ENCODE measurements around the gene CLASP1.

- TF ChIP-seq, protein P1, sequence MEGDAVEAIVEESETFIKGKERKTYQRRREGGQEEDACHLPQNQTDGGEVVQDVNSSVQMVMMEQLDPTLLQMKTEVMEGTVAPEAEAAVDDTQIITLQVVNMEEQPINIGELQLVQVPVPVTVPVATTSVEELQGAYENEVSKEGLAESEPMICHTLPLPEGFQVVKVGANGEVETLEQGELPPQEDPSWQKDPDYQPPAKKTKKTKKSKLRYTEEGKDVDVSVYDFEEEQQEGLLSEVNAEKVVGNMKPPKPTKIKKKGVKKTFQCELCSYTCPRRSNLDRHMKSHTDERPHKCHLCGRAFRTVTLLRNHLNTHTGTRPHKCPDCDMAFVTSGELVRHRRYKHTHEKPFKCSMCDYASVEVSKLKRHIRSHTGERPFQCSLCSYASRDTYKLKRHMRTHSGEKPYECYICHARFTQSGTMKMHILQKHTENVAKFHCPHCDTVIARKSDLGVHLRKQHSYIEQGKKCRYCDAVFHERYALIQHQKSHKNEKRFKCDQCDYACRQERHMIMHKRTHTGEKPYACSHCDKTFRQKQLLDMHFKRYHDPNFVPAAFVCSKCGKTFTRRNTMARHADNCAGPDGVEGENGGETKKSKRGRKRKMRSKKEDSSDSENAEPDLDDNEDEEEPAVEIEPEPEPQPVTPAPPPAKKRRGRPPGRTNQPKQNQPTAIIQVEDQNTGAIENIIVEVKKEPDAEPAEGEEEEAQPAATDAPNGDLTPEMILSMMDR (IDR thresholded peaks at IDR 0.05): no peak
- no peak for TF ChIP-seq POLR2A (IDR thresholded peaks at IDR 0.05)
Observed at GRCh38 chr2:121417826-121418225, 231.4 kb downstream of the CLASP1 start.
